Measurements from ENCODE around the gene PITPNM1. TPM values are rescaled to one million over a fixed set of nuclear protein-coding genes. Genes with fewer than 3 reads are reported as not detected.

The PITPNM1 gene
- total and polyA plus RNA-seq, 2 experiments from 2014 or later = 10.8 to 30.7 TPM

GRCh38 chr11:67522844-67523555 is 17.8 kb upstream of the PITPNM1 start, which contains the start of gene CABP2:
Gene CABP2 (minus strand): TSS chr11:67523446. CDS start chr11:67523326, 120 bp downstream.
- H3K27me3 ChIP-seq (replicated peaks; ENCODE audit: insufficient read depth) = no peaks in the 10 kb centered on the region
- in situ Hi-C loops (cut with MboI) = no loop called here
- no peaks in the 10 kb centered on the region for H4K20me1 ChIP-seq (ENCODE audit: insufficient read depth)
- no peak within 1 kb of the TSS for H2AFZ ChIP-seq
- H3K9me3 ChIP-seq (ENCODE audit: low read depth) = no peaks in the 10 kb centered on the region
- no peaks in the 10 kb centered on the region for H3K4me1 ChIP-seq (ENCODE audit: insufficient read depth)
- peaks cover 3% of the 10 kb centered on the region; the same call in 1 of the 2 replicates for H3K9me2 ChIP-seq (ENCODE audit: insufficient read depth)
- H3F3A ChIP-seq (ENCODE audit: insufficient read depth) = no peaks in the 10 kb centered on the region
- WGBS, 2 experiments (ENCODE audit: low coverage in 1 of 2, low lambda C conversion rate in 2 of 2, missing lambda C conversion rate in 2 of 2) = 37 to 50% methylated on average over 15 to 23 of the region's 23 CpGs
- no peak within 1 kb of the TSS for H3K27ac ChIP-seq
- no peak for TF ChIP-seq EZH2phosphoT487 (IDR thresholded peaks at IDR 0.05; ENCODE audit: insufficient read depth, low read depth)
- TF ChIP-seq EZH2 (IDR thresholded peaks at IDR 0.05; ENCODE audit: insufficient read depth, poor library complexity, severe bottlenecking) = no peak
- H3K79me2 ChIP-seq (ENCODE audit: insufficient read depth) = no peaks in the 10 kb centered on the region
- H3K9ac ChIP-seq = no peak within 1 kb of the TSS
- H3K36me3 ChIP-seq (ENCODE audit: low read depth) = no peaks in the 10 kb centered on the region
- H3K4me3 ChIP-seq = no peak within 1 kb of the TSS
- DNase-seq = no peak
- H3K4me2 ChIP-seq (ENCODE audit: unreplicated experiment) = no peak within 1 kb of the TSS

- no peaks in the 10 kb centered on the region for H4K20me1 ChIP-seq (ENCODE audit: insufficient read depth)
- in situ Hi-C loops (cut with MboI) = no loop called here
- H2AFZ ChIP-seq = no peak overlapping the region
- WGBS, 2 experiments (ENCODE audit: low coverage in 1 of 2, low lambda C conversion rate in 2 of 2, missing lambda C conversion rate in 2 of 2) = 70 to 73% methylated on average over 12 to 15 of the region's 15 CpGs
- H3F3A ChIP-seq (ENCODE audit: insufficient read depth) = no peaks in the 10 kb centered on the region
- H3K27me3 ChIP-seq (replicated peaks; ENCODE audit: insufficient read depth) = no peaks in the 10 kb centered on the region
- peaks cover 2% of the 10 kb centered on the region; the same call in 1 of the 2 replicates for H3K9me2 ChIP-seq (ENCODE audit: insufficient read depth)
- DNase-seq = no peak
- no peaks in the 10 kb centered on the region for H3K4me1 ChIP-seq (ENCODE audit: insufficient read depth)
- no peak overlapping the region for H3K27ac ChIP-seq
- no peaks in the 10 kb centered on the region for H3K79me2 ChIP-seq (ENCODE audit: insufficient read depth)
- no peaks in the 10 kb centered on the region for H3K9me3 ChIP-seq (ENCODE audit: low read depth)
- no peak for TF ChIP-seq EZH2 (IDR thresholded peaks at IDR 0.05; ENCODE audit: insufficient read depth, poor library complexity, severe bottlenecking)
- no peak for TF ChIP-seq EZH2phosphoT487 (IDR thresholded peaks at IDR 0.05; ENCODE audit: insufficient read depth, low read depth)
- H3K9ac ChIP-seq = no peak overlapping the region
- no peaks in the 10 kb centered on the region for H3K36me3 ChIP-seq (ENCODE audit: low read depth)
- H3K4me3 ChIP-seq = no peak overlapping the region
- H3K4me2 ChIP-seq (ENCODE audit: unreplicated experiment) = no peak overlapping the region
These were observed 17.2 kb upstream of the PITPNM1 start for GRCh38 chr11:67522338-67522737.

- Histone ChIP-seq H3F3A (ENCODE audit: insufficient read depth) (no peaks in the 10 kb centered on the region), H3K9me3 (ENCODE audit: low read depth) (no peaks in the 10 kb centered on the region), H3K4me1 (ENCODE audit: insufficient read depth) (no peaks in the 10 kb centered on the region), H3K36me3 (ENCODE audit: low read depth) (no peaks in the 10 kb centered on the region), H3K9me2 (ENCODE audit: insufficient read depth) (no peaks in the 10 kb centered on the region), H2AFZ (no peak overlapping the region), H3K79me2 (ENCODE audit: insufficient read depth) (no peaks in the 10 kb centered on the region), H3K27me3 (replicated peaks; ENCODE audit: insufficient read depth) (no peaks in the 10 kb centered on the region), H4K20me1 (ENCODE audit: insufficient read depth) (no peaks in the 10 kb centered on the region), H3K4me2 (ENCODE audit: unreplicated experiment) (no peak overlapping the region), H3K4me3 (no peak overlapping the region), H3K27ac (no peak overlapping the region), H3K9ac (no peak overlapping the region)
- no peak for DNase-seq
- WGBS, 2 experiments (ENCODE audit: low coverage in 1 of 2, low lambda C conversion rate in 2 of 2, missing lambda C conversion rate in 2 of 2) = 55 to 58% methylated on average over 9 to 10 of the region's 10 CpGs
- TF ChIP-seq EZH2phosphoT487 (IDR thresholded peaks at IDR 0.05; ENCODE audit: insufficient read depth, low read depth) (no peak), EZH2 (IDR thresholded peaks at IDR 0.05; ENCODE audit: insufficient read depth, poor library complexity, severe bottlenecking) (no peak)
- in situ Hi-C loops (cut with MboI) = no loop called here
These were observed 16.8 kb upstream of the PITPNM1 start for GRCh38 chr11:67521924-67522323.

GRCh38 chr11:67520856-67521824 is 16.0 kb upstream of the PITPNM1 start:
- H3K4me1 ChIP-seq (ENCODE audit: insufficient read depth) = no peaks in the 10 kb centered on the region
- H3K4me2 ChIP-seq (ENCODE audit: unreplicated experiment) = no peak overlapping the region
- no peak for DNase-seq
- H3K36me3 ChIP-seq (ENCODE audit: low read depth) = no peaks in the 10 kb centered on the region
- 71 to 77% methylated on average over 13 to 14 of the region's 16 CpGs for WGBS, 2 experiments (ENCODE audit: low coverage in 1 of 2, low lambda C conversion rate in 2 of 2, missing lambda C conversion rate in 2 of 2)
- H3K4me3 ChIP-seq = no peak overlapping the region
- H3K9me2 ChIP-seq (ENCODE audit: insufficient read depth) = no peaks in the 10 kb centered on the region
- no peaks in the 10 kb centered on the region for H4K20me1 ChIP-seq (ENCODE audit: insufficient read depth)
- no peak for TF ChIP-seq EZH2phosphoT487 (IDR thresholded peaks at IDR 0.05; ENCODE audit: insufficient read depth, low read depth)
- no peak for TF ChIP-seq EZH2 (IDR thresholded peaks at IDR 0.05; ENCODE audit: insufficient read depth, poor library complexity, severe bottlenecking)
- H2AFZ ChIP-seq = no peak overlapping the region
- no peaks in the 10 kb centered on the region for H3K27me3 ChIP-seq (replicated peaks; ENCODE audit: insufficient read depth)
- no peaks in the 10 kb centered on the region for H3F3A ChIP-seq (ENCODE audit: insufficient read depth)
- no peak overlapping the region for H3K27ac ChIP-seq
- in situ Hi-C loops (cut with MboI) = no loop called here
- no peaks in the 10 kb centered on the region for H3K9me3 ChIP-seq (ENCODE audit: low read depth)
- no peak overlapping the region for H3K9ac ChIP-seq
- H3K79me2 ChIP-seq (ENCODE audit: insufficient read depth) = no peaks in the 10 kb centered on the region
